ENCODE results near the gene ARHGAP23.

The ARHGAP23 gene

DNA sequence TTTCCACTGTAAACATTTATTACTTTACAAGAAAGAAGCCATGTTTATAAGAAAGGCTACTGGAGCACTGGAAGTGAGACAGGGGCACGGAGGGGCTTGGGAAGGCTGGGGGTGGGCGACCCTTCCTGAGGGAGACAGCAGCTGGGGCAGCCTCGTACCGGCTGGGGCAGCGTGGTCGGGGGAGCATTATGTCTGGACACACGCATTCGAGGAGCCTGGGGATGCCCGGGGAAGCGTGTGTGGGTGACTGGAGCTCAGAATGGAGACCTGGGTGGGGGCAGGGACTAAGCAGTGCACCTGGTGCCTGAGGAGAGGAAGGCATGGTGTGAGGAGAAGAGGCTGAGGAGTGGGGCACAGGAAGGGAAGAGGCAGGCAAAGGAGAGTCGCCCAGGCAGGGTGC lies 113.0 kb downstream of the ARHGAP23 start:
- in situ Hi-C loops (cut with MboI; ENCODE audit: low sequenced_read_pairs): no loop called here

DNA sequence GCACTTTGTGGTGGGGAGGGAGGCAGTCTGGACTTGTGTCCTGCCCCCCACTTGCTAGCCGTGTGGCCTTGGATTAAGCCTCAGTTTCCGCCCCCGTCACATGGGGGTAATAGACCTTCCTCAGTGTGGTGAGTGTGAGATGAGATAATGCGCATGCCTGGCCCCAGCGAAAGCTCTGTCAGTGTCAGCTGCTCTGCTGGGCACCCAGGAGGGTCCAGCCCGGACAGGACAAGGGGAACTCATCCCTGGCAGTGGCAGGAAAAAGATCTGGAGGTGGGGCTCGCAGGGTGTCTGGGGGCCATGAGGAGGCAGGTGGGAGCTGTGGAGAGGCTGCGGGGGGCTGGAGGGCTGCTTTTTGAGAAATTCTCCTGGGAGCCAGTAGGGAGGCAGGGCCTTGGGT lies 114.0 kb downstream of the ARHGAP23 start:
- in situ Hi-C loops (cut with MboI; ENCODE audit: low sequenced_read_pairs): no loop called here

DNA sequence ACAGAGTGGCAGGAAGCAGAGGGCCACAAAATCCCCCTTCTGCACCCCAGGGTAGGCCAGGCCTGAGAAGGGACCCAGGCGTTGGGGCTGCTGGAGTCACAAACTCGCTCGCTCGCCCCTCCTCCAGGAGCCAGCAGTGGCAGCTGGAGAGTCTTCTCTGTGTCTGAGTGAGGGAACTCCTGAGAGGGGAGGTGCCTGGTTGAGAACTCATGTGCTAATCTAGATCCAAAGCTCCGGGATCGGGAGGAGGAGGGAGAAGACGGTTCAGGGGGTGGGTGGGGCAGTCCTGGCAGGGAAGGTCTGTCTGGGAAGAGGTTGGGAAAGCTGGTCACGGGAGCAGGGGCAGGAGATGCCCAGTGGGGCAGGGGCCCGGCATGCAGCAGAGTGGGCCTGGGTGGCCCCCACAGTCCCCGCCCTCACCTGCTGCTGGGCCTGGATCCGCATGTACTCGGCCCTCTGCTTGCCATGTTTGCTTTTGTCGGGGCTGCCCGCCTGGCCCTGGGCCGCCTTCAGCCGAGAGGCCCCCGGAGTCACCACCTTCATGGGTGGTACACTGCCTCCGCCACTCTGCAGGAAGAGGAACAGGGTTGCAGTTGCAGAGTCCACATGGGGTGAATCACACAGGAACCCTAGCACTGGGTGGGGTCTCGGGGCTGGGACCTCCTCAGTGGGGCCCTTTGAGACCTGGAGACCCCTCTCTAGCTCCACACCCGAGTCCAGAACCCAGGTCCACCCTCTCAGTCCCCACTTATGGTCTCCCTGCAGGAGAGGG lies 115.3 kb downstream of the ARHGAP23 start:
- in situ Hi-C loops (cut with MboI; ENCODE audit: low sequenced_read_pairs): no loop called here

DNA sequence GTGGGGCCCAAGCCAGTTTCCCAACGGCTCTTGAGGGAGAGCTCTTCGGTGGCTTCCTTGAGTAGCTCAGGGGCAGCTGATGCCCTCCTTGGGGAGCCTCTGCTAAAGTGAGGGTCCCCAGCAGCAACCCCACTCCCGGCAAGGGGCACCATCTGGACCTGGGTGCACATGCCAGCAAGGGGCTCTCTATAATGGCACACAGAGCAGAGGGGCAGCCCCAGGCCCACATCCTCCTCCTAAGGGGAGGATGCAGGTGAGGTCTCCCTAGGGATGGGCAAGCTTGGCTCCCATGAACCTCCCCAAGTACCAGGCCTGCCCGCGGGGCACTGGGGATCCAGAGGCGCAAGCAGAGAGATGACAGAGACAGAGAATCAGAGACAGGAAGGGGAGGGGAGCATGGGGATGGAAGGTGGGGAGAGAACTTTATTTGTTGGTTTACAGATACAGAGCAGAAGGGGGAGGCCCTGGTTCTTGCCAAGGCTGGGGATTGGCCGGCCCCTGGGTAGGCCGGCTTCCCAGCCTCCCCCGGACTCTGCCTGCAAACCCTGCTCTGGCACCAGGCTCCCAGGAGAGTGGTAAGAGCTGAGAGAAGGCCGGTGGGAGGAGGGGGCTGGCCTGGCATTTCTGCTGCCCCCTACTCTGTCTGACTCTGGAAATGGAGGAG lies 116.0 kb downstream of the ARHGAP23 start:
- in situ Hi-C loops (cut with MboI; ENCODE audit: low sequenced_read_pairs): no loop called here

DNA sequence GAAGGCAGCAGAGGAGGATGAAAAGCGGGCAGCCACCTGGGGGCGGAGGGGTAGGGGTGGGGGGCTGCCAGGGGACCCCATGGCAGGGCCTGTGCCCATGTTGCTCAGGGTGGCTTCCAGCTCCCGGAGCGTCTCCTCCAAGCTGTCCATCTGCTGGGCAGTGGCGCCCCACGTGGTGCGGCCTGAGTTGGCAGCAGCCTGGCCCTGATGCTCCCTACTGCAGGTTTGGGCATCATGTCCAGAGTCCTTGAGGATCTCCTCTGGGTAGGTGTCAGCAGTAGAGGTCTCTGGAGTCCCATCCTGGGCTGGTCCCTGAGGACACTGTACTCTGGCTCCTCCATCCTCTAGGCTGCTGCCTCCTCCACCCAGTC lies 116.6 kb downstream of the ARHGAP23 start:
- in situ Hi-C loops (cut with MboI; ENCODE audit: low sequenced_read_pairs): no loop called here

DNA sequence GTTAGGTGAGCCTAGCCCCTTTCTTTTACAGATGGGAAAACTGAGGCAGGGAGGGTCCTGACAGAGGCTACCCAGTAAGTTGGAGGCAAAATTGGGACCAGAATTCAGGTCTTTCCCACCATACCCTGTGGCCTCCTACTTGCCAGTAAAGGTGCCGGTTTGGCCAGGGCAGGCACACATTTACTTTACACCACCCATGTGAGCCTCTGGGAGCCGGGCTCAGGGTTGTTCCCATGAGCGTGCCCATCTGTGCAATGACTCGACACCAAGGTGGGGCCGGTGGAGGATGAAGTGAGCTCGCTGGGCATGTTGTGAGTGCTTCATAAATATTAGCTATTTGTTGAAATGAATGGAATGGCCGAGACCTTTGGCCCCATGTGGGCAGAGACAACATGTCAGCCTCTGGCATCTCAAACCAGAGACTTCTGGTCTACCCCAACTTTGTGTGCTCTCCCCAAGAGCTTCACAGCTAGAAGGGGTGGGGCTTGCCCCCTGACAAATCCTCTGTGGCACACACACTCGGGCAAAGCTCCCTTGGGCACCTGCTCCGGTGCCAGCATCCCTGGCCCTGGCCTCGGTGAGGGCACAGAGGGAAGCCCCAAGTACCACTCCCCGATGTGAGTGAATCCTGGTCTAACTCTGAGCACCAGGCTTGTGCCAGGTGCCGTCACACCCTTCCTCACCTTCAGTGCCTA lies 117.4 kb downstream of the ARHGAP23 start:
- in situ Hi-C loops (cut with MboI; ENCODE audit: low sequenced_read_pairs): no loop called here

DNA sequence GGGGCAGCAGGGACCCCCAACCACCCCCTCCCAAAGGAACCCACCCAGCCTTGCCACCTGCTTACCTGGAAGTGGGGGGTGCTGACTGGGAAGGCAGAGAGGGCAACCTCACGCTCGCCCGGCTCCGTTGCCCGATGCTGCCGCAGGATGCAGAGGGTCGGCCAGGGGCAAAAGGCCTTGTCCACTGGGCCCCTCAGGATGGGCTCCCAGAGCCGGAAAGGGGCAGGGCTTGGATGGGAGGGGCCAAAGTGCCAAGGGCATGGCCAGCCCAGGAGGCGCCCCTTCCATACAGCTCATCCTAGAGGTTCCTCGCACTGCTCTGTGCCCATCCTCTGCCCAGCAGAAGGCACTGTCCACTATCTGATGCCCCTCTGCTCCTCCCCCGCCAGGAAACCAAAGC lies 118.1 kb downstream of the ARHGAP23 start:
- in situ Hi-C loops (cut with MboI; ENCODE audit: low sequenced_read_pairs): no loop called here

DNA sequence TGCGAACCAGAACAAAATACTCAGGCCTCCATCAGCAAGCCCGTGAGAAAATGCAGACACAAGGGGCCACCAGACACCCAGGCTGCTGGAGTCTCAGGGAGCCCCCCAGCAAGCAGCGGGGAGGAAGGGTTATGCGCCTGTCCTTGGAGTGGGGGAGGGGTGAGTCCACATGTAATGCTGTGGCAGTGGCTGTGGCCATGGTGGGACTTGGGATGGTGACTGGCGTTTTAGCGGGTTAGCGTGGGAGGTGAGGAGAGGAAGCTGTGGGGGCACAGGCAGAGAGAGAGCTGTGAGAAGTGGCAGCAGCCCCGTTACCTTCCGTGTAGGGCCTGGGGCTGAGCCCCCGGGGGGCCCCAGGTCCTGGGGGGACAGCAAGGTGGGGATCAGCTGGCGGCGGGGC lies 119.2 kb downstream of the ARHGAP23 start:
- in situ Hi-C loops (cut with MboI; ENCODE audit: low sequenced_read_pairs): no loop called here

DNA sequence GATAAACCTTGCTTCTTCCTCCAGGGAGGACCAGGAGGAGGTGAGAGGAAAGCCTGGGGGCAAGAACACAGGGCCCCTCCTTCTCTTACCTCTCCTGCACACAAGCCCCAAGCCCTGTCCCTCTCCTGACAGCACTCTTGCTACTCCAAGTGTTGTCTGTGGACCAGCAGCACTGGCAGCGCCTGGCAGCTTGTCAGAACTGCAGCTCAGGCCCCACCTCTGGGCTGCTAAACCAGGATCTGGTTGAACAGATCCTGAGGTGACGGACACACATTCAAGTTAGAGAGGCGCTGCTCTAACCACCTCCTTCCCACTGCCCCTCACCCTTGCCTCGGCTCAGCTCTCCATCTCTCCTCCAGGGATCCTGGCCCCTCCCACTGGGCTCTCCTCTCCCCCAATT lies 121.0 kb downstream of the ARHGAP23 start:
- in situ Hi-C loops (cut with MboI; ENCODE audit: low sequenced_read_pairs): no loop called here

DNA sequence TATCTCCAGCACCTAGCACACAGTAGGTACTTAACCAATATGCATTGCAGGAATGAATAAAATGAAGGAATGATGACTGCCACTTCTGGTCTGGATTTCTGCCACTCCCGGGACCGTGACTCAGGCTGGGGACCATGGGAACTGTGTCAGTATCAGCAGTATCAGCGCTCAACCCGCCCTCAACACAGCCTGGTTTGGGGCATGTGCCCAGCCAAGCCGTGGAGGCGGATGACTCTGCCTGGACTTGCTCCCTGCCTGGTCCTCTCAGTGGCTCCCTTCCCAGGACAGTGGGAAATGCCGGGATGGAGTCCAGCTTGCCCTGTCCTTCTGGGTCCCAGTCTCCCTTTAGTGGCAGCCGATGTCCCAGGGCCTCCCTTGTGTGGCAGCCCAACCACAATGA lies 122.4 kb downstream of the ARHGAP23 start:
- in situ Hi-C loops (cut with MboI; ENCODE audit: low sequenced_read_pairs): loop anchor here (10.0 kb wide), 1 partner anchor 136 kb away; no protein-coding TSS in a partner anchor

DNA sequence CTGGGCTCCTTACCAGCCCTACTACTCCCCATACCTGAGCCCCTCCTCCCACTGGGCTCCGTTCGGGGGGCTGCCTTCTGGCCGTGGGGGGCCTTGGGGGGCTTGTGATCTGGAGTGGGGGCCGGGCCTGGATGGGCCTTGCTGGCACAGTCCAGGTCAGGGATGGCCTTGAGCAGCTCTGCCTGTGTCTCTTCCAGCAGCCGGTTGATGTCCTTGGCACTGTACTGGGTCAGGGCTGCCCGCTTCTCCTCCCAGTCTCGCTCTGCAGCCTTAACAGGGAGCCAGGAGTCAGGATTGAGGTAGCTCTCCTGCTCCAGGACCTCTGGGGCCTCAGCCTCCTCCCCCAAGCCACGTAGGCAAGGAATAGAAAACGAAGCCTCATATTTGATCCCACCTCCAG lies 122.9 kb downstream of the ARHGAP23 start:
- in situ Hi-C loops (cut with MboI; ENCODE audit: low sequenced_read_pairs): loop anchor here (10.0 kb wide), 1 partner anchor 136 kb away; no protein-coding TSS in a partner anchor

DNA sequence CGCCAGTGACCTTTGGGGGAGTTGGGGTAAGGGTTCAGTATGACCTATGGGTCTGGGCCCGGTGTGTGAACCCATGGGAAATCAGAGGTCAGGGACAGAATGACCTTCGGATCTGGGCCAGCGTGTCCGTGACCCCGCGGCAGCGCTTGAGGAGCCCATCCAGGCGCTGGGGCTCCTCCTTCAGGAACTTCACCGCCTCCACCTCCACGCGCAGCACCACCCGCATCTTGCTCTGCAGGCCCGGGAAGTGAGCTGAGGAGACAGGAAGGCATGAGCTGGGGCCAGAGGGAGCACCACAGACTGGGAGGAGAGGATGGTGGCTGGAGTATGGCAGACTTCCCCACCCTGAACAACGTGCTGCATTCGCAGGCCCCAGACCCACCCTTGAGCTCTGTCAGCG lies 124.1 kb downstream of the ARHGAP23 start:
- in situ Hi-C loops (cut with MboI; ENCODE audit: low sequenced_read_pairs): loop anchor here (10.0 kb wide), 1 partner anchor 138 kb away; no protein-coding TSS in a partner anchor

DNA sequence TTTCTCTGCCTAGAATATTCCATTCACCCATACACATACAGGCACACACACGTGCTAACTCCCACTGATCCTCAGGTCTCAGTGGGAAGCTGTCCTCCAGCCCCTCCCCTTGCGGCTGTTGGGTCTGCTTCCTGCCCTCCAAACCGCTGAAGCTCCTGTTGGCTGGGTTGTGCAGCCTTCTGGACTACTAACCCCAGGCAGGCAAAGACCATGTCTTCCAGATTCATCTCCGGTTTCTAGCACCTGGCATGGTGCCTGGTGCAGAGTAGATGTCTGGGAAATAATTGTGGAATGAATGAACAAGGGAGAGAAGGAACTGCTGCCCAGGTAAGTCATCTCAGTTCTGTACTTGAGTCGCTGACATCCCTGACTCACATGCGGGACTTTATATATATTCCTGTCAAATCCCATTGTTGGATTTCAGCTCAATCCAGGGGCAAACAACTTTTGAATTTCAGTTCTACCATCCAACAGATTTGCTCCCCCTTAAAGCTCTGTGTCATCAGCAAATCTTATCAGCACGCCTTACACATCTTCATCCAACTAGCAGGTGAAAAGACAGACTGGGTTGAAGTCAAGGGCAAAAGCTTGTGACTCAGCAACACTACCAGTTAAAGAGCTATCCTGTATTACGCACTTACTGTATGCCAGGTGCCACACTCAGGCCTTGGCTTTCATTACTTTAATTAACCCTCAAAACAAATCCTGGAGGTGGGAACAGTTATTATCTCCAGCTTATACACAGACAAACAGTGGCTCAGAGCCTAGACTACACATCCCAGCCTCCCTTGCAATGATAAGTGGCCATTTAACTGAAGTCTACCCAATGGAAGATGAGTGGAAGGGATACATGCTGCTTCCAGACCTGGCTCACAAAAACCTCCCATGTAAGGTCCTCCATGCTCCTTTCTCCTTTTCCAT lies 126.4 kb downstream of the ARHGAP23 start:
- in situ Hi-C loops (cut with MboI; ENCODE audit: low sequenced_read_pairs): loop anchor here (10.0 kb wide), 1 partner anchor 140 kb away; no protein-coding TSS in a partner anchor

DNA sequence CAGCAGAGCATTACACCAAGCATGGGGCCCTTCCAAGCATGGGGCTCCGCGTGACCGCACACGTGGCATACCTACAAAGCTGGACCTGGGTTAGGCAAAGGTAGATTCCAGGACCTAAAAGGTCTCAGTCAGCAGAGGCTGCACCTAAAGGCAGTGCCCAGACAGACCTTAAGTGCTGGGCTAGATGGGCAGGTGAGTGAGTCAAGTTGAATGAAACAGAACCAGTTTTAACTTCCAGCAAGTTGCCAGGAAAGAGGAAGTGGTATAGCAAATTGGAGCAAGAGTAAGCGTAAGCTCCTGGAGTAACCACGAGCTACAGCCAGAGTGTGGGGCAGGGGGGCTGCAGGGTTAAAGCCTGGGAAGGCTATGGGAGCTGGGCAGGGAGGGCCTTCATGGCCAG lies 128.0 kb downstream of the ARHGAP23 start:
- in situ Hi-C loops (cut with MboI; ENCODE audit: low sequenced_read_pairs): loop anchor here (10.0 kb wide), 1 partner anchor 141 kb away; no protein-coding TSS in a partner anchor

DNA sequence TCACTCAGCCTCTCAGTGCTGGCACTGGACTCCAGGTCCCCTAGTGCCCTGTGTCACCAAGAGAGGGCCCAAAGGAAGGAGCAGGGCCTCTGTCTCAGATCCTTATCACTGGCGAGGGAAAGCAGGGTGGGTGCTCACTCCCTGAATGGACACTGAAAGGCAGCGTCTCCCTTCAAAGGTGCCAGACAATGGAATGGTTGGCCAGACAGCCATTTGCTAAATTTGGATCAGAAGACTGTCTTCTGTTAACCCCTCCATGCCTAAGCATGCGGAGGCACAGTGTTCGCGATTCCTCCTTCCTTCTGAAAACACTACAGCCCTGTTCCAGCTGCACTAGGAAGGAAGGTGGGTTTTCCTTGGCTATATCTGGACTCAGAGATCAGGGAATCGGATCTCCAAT lies 129.1 kb downstream of the ARHGAP23 start:
- in situ Hi-C loops (cut with MboI; ENCODE audit: low sequenced_read_pairs): loop anchor here (10.0 kb wide), 1 partner anchor 143 kb away; no protein-coding TSS in a partner anchor

DNA sequence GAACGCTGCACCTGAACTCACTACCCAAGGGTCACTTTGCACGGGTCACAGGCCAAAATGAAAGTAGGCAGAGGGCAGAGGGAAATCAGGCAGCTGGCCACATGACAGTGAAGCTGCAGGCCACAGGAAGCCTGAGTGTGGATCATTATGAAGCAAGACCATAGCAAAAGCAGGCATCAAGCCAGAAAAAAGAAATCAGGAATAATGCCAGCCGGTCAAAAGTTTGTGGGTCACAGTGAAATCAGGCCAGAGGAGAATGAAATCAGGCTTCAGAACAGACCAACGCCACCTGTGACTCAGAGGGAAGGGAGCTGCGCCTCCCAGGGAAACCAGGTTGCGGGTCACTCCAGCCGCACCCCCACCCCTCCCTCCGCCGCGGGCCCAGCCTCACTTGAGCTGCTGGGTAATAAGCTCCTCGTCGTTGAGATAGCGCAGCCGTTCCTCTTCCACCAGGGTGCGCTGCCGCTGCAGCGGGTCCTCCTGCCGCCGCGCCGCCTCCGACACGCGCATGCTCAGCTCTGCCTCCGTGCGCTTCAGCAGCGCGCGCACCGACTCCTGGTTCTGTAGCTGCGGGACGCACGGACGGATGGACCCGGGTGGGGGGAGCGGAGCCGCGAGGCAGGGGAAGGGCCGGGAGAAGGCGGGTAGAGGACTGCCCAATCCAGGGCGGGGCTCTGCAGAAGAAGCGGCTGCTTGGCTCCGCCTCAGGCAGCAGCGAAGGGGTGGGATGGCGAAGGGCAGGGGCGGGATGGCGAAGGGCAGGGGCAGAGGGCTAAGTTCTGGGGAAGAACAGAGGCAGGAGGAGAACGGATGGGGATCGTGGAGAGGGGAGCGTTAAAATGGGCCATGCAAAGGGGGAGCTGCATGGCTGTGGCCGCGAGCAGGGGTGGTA lies 129.8 kb downstream of the ARHGAP23 start:
- in situ Hi-C loops (cut with MboI; ENCODE audit: low sequenced_read_pairs): loop anchor here (10.0 kb wide), 1 partner anchor 143 kb away; no protein-coding TSS in a partner anchor

DNA sequence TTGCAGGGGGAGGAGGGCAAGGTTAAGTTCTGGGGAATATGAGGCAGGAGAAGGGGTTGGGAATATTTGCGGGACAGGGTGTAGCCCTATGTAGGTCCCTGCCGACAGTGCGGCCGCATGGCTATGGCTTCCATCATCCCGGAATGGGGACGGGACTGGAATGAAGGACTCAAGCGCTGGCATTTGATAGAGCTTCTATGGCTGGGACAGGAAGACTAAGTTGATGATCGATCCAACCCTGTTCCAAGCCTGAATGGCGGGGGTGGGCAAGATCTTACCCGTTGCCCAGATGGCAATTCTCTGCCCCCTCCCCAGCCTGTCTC lies 130.4 kb downstream of the ARHGAP23 start:
- in situ Hi-C loops (cut with MboI; ENCODE audit: low sequenced_read_pairs): loop anchor here (10.0 kb wide), 1 partner anchor 144 kb away; no protein-coding TSS in a partner anchor

DNA sequence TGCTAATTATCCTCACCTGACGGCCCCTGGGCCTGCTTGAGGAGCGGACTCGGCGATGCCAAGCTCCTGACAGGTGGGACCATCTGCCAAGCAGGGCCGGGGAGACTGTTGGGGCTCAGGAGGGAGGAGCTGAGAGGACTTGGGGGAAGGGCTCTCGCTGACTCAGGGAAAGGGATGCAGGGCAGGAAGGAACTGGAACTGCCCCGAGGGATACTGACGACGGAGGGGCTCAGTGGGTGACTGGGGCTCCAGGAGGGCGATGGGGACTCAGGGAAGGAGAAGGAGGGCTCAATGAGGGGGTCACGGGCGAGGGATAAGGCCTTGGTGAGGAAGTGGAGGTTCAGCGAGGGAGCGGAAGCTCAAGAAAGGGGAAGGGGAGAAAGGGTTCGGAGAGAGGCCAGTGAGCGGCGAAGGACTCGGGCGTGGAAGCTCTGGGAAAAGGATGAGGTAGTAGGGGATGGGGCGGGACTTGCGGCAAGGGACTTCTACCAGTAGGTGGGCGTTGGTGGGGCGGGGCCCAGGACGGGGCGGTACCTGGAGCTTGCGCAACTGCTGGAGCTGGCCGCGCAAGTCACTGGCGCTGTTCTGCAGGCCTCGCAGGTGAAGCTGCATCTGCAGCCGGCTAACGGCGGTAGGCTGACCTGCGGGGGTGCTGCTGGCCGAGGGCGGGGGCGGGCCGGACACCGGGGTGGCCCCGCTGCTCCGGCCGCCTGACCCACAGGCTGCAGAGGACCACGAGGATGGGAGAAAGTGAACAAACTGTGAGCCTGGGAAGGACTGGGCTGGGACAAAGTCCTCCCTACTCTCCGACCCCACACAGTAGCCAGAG lies 131.0 kb downstream of the ARHGAP23 start:
- in situ Hi-C loops (cut with MboI; ENCODE audit: low sequenced_read_pairs): loop anchor here (10.0 kb wide), 1 partner anchor 144 kb away; no protein-coding TSS in a partner anchor

DNA sequence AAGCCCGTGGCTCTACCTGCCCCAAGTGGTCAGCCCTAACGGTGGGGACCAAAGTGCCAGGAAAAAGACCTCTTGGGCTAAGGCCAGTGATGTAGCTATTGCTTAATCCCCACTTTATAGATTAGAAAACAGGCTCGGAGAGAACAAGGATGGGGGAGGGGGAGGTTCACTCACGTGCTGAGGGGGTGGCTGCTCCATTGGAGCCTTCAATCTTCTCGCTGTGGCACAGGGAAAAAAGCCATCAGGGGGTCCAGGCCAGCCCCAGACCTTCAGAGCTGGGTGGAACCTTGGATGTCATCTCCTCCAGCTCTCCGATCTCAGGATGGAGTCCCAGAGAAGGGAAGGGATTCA lies 131.6 kb downstream of the ARHGAP23 start:
- in situ Hi-C loops (cut with MboI; ENCODE audit: low sequenced_read_pairs): loop anchor here (10.0 kb wide), 1 partner anchor 145 kb away; no protein-coding TSS in a partner anchor

Measured in HL-60/S4 (cell line).